ENCODE measurements around the gene HNRNPUL2. TPM values are rescaled to one million over a fixed set of nuclear protein-coding genes. Genes with fewer than 3 reads are reported as not detected.
A peak's percentile ranks its signal among the peaks of the same experiment; 100 is the strongest.

The HNRNPUL2 gene
- total RNA-seq, 1 donor from 2014 or later: 45.6 TPM

DNA sequence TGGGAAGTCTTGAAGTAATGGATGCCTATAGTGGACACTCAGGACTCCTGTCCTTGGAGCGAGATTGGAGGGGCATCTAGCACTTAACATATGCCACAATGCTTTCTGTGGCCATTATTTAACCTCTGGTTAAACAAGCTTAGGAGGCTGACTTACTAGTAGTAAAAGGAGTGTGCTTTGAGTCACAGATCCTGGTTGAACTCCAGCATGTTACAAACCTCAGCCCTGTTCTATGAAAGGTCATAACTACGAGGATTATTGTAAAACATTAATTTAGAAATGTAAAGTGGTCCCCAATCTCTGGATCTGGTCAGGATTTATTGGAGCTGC lies 54.1 kb downstream of the HNRNPUL2 start:
- H3K36me3 Mint-ChIP-seq (ENCODE audit: low read depth): peaks cover 10% of the 10 kb centered on the region
- peaks cover 43% of the 10 kb centered on the region for H3K4me1 Mint-ChIP-seq (ENCODE audit: low read depth)
- no peak for DNase-seq (ENCODE audit: low spot score)
- TF ChIP-seq, protein P1, sequence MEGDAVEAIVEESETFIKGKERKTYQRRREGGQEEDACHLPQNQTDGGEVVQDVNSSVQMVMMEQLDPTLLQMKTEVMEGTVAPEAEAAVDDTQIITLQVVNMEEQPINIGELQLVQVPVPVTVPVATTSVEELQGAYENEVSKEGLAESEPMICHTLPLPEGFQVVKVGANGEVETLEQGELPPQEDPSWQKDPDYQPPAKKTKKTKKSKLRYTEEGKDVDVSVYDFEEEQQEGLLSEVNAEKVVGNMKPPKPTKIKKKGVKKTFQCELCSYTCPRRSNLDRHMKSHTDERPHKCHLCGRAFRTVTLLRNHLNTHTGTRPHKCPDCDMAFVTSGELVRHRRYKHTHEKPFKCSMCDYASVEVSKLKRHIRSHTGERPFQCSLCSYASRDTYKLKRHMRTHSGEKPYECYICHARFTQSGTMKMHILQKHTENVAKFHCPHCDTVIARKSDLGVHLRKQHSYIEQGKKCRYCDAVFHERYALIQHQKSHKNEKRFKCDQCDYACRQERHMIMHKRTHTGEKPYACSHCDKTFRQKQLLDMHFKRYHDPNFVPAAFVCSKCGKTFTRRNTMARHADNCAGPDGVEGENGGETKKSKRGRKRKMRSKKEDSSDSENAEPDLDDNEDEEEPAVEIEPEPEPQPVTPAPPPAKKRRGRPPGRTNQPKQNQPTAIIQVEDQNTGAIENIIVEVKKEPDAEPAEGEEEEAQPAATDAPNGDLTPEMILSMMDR (IDR thresholded peaks at IDR 0.05): no peak
- H3K4me3 Mint-ChIP-seq (ENCODE audit: unreplicated experiment): no peak overlapping the region
- no peaks in the 10 kb centered on the region for H3K27me3 Mint-ChIP-seq (ENCODE audit: low read depth)
- H3K9me3 Mint-ChIP-seq (ENCODE audit: low read depth): no peaks in the 10 kb centered on the region
- peak overlapping the region; percentile 94 for H3K27ac Mint-ChIP-seq (ENCODE audit: unreplicated experiment)

DNA sequence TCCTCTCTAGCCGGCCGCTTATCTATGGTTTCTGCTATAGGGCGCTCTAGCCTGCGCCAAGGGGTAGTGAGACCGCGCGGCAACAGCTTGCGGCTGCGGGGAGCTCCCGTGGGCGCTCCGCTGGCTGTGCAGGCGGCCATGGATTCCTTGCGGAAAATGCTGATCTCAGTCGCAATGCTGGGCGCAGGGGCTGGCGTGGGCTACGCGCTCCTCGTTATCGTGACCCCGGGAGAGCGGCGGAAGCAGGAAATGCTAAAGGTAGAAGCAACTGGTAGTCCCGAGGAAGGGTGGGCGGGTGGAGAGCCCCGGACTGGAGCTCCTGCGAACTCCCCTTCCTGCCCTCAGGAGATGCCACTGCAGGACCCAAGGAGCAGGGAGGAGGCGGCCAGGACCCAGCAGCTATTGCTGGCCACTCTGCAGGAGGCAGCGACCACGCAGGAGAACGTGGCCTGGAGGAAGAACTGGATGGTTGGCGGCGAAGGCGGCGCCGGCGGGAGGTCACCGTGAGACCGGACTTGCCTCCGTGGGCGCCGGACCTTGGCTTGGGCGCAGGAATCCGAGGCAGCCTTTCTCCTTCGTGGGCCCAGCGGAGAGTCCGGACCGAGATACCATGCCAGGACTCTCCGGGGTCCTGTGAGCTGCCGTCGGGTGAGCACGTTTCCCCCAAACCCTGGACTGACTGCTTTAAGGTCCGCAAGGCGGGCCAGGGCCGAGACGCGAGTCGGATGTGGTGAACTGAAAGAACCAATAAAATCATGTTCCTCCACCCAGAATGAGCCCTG lies 55.5 kb downstream of the HNRNPUL2 start, which contains the start of the genes LBHD1 and UQCC3:
TSS of gene LBHD1 (minus strand) at position 660 of the 782 bp plus-strand sequence. CDS start 2,236 bp downstream, outside the sequence.
TSS of gene UQCC3 (plus strand) at position 66 of the 782 bp plus-strand sequence. CDS start at position 139, 73 bp downstream.
- H3K27me3 Mint-ChIP-seq (ENCODE audit: low read depth): no peaks in the 10 kb centered on the region
- H3K27ac Mint-ChIP-seq (ENCODE audit: unreplicated experiment): peak within 1 kb of the TSS; percentile 94
- no peaks in the 10 kb centered on the region for H3K9me3 Mint-ChIP-seq (ENCODE audit: low read depth)
- peaks cover 7% of the 10 kb centered on the region for H3K36me3 Mint-ChIP-seq (ENCODE audit: low read depth)
- no peak for DNase-seq (ENCODE audit: low spot score)
- TF ChIP-seq, protein P1 (IDR thresholded peaks at IDR 0.05): peak; percentile 19
- H3K4me1 Mint-ChIP-seq (ENCODE audit: low read depth): peaks cover 37% of the 10 kb centered on the region
- peak within 1 kb of the TSS; percentile 95 for H3K4me3 Mint-ChIP-seq (ENCODE audit: unreplicated experiment)

DNA sequence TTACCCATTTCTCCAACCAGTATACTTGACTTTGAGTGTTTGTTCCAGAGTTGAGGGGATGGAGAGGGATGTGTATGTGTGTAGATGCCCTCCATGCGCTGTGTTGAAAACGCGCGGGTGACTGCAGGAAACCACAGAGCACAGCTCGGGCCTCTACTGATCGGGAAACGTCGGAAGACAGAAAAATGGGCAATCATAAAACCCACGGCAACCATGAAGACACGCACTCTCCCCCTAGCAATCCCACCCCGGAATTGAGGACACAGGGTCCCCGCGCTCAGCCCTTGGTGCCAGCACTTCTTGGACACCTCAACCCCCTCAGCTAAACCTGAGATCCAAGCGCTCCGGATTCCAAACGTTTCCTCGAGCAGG lies 56.0 kb downstream of the HNRNPUL2 start:
- no peaks in the 10 kb centered on the region for H3K27me3 Mint-ChIP-seq (ENCODE audit: low read depth)
- H3K4me1 Mint-ChIP-seq (ENCODE audit: low read depth): peaks cover 41% of the 10 kb centered on the region
- H3K27ac Mint-ChIP-seq (ENCODE audit: unreplicated experiment): peak overlapping the region; percentile 94
- peaks cover 6% of the 10 kb centered on the region for H3K36me3 Mint-ChIP-seq (ENCODE audit: low read depth)
- no peak for DNase-seq (ENCODE audit: low spot score)
- peak overlapping the region; percentile 95 for H3K4me3 Mint-ChIP-seq (ENCODE audit: unreplicated experiment)
- TF ChIP-seq, protein P1 (IDR thresholded peaks at IDR 0.05): no peak
- no peaks in the 10 kb centered on the region for H3K9me3 Mint-ChIP-seq (ENCODE audit: low read depth)

DNA sequence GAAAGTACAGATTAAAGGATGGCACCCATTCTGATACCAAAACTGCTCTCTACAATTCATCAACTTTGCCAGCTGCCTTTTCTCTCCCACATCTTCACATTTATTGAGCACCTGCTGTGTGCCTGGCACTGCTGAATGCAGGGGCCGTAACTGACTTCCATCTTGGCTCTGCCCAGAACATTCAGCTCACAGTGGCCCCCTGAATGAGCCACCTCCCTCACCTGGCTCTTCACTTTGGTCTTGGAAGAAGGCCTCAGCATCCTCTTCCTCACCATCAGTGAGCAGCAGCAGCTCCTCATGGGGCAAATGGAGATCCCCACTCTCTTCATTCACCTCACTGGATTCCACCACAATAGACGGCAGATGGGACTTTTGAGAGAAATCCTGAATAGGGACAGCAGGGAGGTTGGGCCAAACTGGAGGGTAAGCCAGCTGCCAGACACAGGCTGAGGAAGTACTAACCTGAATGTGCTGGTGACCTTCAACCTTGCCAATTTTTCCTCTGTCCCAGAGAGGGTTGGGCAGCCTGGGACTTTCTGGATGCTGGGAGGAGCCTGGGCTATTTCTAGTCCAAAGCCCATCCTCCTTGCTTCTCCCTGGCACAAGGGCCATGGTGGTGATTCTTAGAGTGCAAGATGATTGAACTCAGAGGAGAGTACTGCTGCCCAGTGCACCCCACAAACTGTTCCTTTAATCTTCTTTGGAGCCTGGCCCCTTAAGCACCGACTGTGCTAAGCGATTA lies 57.7 kb downstream of the HNRNPUL2 start:
- Mint-ChIP-seq H3K27ac (ENCODE audit: unreplicated experiment) (peak overlapping the region; percentile 77), H3K27me3 (ENCODE audit: low read depth) (no peaks in the 10 kb centered on the region), H3K4me3 (ENCODE audit: unreplicated experiment) (no peak overlapping the region), H3K4me1 (ENCODE audit: low read depth) (peaks cover 47% of the 10 kb centered on the region), H3K9me3 (ENCODE audit: low read depth) (no peaks in the 10 kb centered on the region), H3K36me3 (ENCODE audit: low read depth) (peaks cover 4% of the 10 kb centered on the region)
- no peak for DNase-seq (ENCODE audit: low spot score)
- TF ChIP-seq, protein P1 (IDR thresholded peaks at IDR 0.05): no peak

DNA sequence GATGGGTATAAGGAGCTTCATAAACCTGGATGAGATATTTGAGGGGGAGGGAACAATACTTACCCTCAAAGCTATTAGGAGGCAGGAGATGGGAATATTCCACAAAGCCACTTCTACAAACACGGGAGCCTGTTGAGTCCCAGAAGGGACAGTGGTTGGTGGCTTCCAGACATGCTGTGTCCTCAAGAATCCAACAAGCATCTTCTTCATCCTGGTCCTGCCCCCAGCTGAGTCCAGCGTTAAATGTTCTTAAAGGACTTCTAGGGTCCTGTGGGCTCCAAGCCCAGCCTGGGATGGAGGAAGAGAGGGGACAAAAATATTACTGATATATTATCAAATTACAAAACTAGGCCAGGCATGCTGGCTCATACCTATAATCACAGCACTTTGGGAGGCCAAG lies 59.8 kb downstream of the HNRNPUL2 start:
- Mint-ChIP-seq H3K27ac (ENCODE audit: unreplicated experiment) (peak overlapping the region; percentile 51), H3K36me3 (ENCODE audit: low read depth) (peaks cover 7% of the 10 kb centered on the region), H3K9me3 (ENCODE audit: low read depth) (no peaks in the 10 kb centered on the region), H3K4me1 (ENCODE audit: low read depth) (peaks cover 45% of the 10 kb centered on the region), H3K27me3 (ENCODE audit: low read depth) (no peaks in the 10 kb centered on the region), H3K4me3 (ENCODE audit: unreplicated experiment) (no peak overlapping the region)
- TF ChIP-seq, protein P1 (IDR thresholded peaks at IDR 0.05): no peak
- DNase-seq (ENCODE audit: low spot score): no peak

All from chondrocyte (in vitro differentiated cells).